HepG2 (cell line): Measurements from ENCODE around the gene RBPJ. TPM values are rescaled to one million over a fixed set of nuclear protein-coding genes. Genes with fewer than 3 reads are reported as not detected.

Experiments used
- CREM ChIP-seq, 2 experiments: sonication (generic) in 1 of 2; formaldehyde crosslinking in 1 of 2; IDR thresholded peaks; 2 replicates each; pipeline versions ENCODE4 v1.4.0 to v1.6.1; 2016 to 2020; ENCODE audit warnings: antibody characterized with exemption in 1 of 2, mild to moderate bottlenecking in 1 of 2, missing genetic modification reagents in 1 of 2
- DNMT3B ChIP-seq: conservative IDR thresholded peaks from 2 replicates; pipeline ENCODE4 v1.6.1; 2016; ENCODE audit warnings: missing biosample characterization, control low read depth
- DRAP1 ChIP-seq: IDR thresholded peaks from 2 replicates; pipeline ENCODE4 v1.6.1; 2016; ENCODE audit warnings: missing genetic modification reagents, missing compliant biosample characterization
- GZF1 ChIP-seq: sonication (generic); formaldehyde crosslinking; IDR thresholded peaks from 2 replicates; pipeline ENCODE4 v1.5.1; 2020; ENCODE audit warnings: mild to moderate bottlenecking, missing genetic modification reagents
- HCFC1 ChIP-seq: fragments of 150-350 bp; IDR thresholded peaks from 2 replicates; pipeline ENCODE4 v1.6.1; 2014; ENCODE audit warnings: low read depth, low read length
- HOMEZ ChIP-seq: IDR thresholded peaks from 2 replicates; pipeline ENCODE4 v1.6.1; 2016; ENCODE audit warnings: low read depth
- NONO ChIP-seq, 2 experiments: fragments of 450-650 bp in 1 of 2; sonication (generic) in 1 of 2; formaldehyde crosslinking in 1 of 2; IDR thresholded peaks in 1 of 2; conservative IDR thresholded peaks in 1 of 2; 2 replicates each; pipeline versions ENCODE4 v1.6.1 to v1.8.0; 2017 to 2022; ENCODE audit warnings: mild to moderate bottlenecking in 1 of 2, missing genetic modification reagents in 1 of 2, moderate library complexity in 1 of 2
- RBFOX2 ChIP-seq: fragments of 200-400 bp; formaldehyde crosslinking; IDR thresholded peaks from 2 replicates; pipeline ENCODE4 v1.6.1; 2017; ENCODE audit warnings: low read depth, mild to moderate bottlenecking, low read length
- RBM22 ChIP-seq: fragments of 200-400 bp; formaldehyde crosslinking; optimal IDR thresholded peaks from 2 replicates; pipeline ENCODE3; 2017; ENCODE audit warnings: mild to moderate bottlenecking, low read length, moderate library complexity
- RFXAP ChIP-seq: sonication (generic); formaldehyde crosslinking; IDR thresholded peaks from 2 replicates; pipeline ENCODE4 v1.4.0; 2020; ENCODE audit warnings: missing genetic modification reagents, borderline replicate concordance
- RNF2 ChIP-seq: fragments of 450-650 bp; conservative IDR thresholded peaks from 2 replicates; pipeline ENCODE4 v1.6.1; 2016; ENCODE audit warnings: low read depth
- RXRA ChIP-seq: sonication (generic); formaldehyde crosslinking; IDR thresholded peaks from 2 replicates; pipeline ENCODE4 v1.5.1; 2020; ENCODE audit warnings: missing genetic modification reagents
- THAP9 ChIP-seq: sonication (generic); formaldehyde crosslinking; IDR thresholded peaks from 2 replicates; pipeline ENCODE4; 2020; ENCODE audit warnings: missing genetic modification reagents, mild to moderate bottlenecking, borderline replicate concordance
- ZFP91 ChIP-seq: sonication (generic); formaldehyde crosslinking; IDR thresholded peaks from 2 replicates; pipeline ENCODE4 v1.9.0; 2022; ENCODE audit warnings: missing genetic modification reagents, mild to moderate bottlenecking, borderline replicate concordance
- ZKSCAN5 ChIP-seq: sonication (generic); formaldehyde crosslinking; IDR thresholded peaks from 2 replicates; pipeline ENCODE4 v1.5.1; 2020; ENCODE audit warnings: mild to moderate bottlenecking, missing genetic modification reagents
- ZNF18 ChIP-seq: sonication (generic); formaldehyde crosslinking; IDR thresholded peaks from 2 replicates; pipeline ENCODE4 v1.8.0; 2022; ENCODE audit warnings: mild to moderate bottlenecking, missing genetic modification reagents; ENCODE audit not compliant: insufficient replicate concordance
- ZNF337 ChIP-seq: sonication (generic); formaldehyde crosslinking; IDR thresholded peaks from 2 replicates; pipeline ENCODE4 v1.5.1; 2020; ENCODE audit warnings: missing genetic modification reagents, low read depth, mild to moderate bottlenecking, borderline replicate concordance
- ZNF547 ChIP-seq: sonication (generic); formaldehyde crosslinking; IDR thresholded peaks from 2 replicates; pipeline ENCODE4 v1.5.1; 2020; ENCODE audit warnings: mild to moderate bottlenecking, missing genetic modification reagents
- ZNF577 ChIP-seq: sonication (generic); formaldehyde crosslinking; IDR thresholded peaks from 2 replicates; pipeline ENCODE4 v1.4.0; 2020; ENCODE audit warnings: mild to moderate bottlenecking, low read depth, missing genetic modification reagents, borderline replicate concordance
- ZNF652 ChIP-seq: IDR thresholded peaks from 2 replicates; pipeline ENCODE4 v1.6.1; 2016; ENCODE audit warnings: low read depth, borderline replicate concordance
- ZNF709 ChIP-seq: sonication (generic); formaldehyde crosslinking; IDR thresholded peaks from 2 replicates; pipeline ENCODE4 v1.5.0; 2020; ENCODE audit warnings: mild to moderate bottlenecking, missing genetic modification reagents
- polyA plus RNA-seq, 8 experiments: library from polyadenylated mRNA; depleted of rRNA in 3 of 8; stranded (reverse) in 7 of 8; unstranded in 1 of 8; fragments of >200 nt; fragmentation: Illumina TruSeq in 4 of 8; extraction: Trizol in 4 of 8; gene quantifications; 2 replicates each; pipeline versions ENCODE4 v1.2.1 to v1.2.3, GENCODE V29; 2011 to 2016; ENCODE audit warnings: low read depth in 4 of 8, missing spikeins in 1 of 8, mixed read lengths in 1 of 8; ENCODE audit not compliant: insufficient read depth in 1 of 8
- total RNA-seq, 5 experiments: library from RNA; depleted of rRNA; stranded (reverse); fragments of >200 nt; fragmentation: Illumina TruSeq; extraction: Trizol; gene quantifications; 2 replicates each; pipeline ENCODE4 v1.2.3, GENCODE V29; 2016; ENCODE audit warnings: low read depth in 1 of 5

The RBPJ gene
- total and polyA plus RNA-seq, 2 of the 13 experiments (the other 11 are each of a cell fraction or from before 2014, with no cell fraction given): 25.9 to 33.2 TPM

GRCh38 chr4:26321373-26322221 is 783 bp downstream of the RBPJ start (continued):
- no peak for TF ChIP-seq ZNF18 (CRISPR knock-in tag)
- TF ChIP-seq RBM22: no peak
- 0 out of 2 replicates have a peak, but pooled peaks have one; percentile 11 for TF ChIP-seq ZFP91
- no peak for TF ChIP-seq DNMT3B (CRISPR knock-in tag)
- TF ChIP-seq ZNF652 (CRISPR knock-in tag): no peak
- no peak for TF ChIP-seq ZNF337 (CRISPR knock-in tag)
- TF ChIP-seq RBFOX2: no peak
- no peak for TF ChIP-seq ZNF577 (CRISPR knock-in tag)
- TF ChIP-seq ZKSCAN5 (CRISPR knock-in tag): no peak
- TF ChIP-seq CREM (IDR thresholded peaks at IDR 0.05): no peak
- TF ChIP-seq CREM (CRISPR knock-in tag; IDR thresholded peaks at IDR 0.05): no peak
- TF ChIP-seq ZNF709 (CRISPR knock-in tag): no peak
- no peak for TF ChIP-seq NONO (IDR thresholded peaks at IDR 0.05)
- TF ChIP-seq NONO (CRISPR knock-in tag; conservative IDR thresholded peaks at IDR 0.05): 0 out of 2 replicates have a peak, but pooled peaks have one; percentile 26
- TF ChIP-seq HOMEZ (CRISPR knock-in tag): no peak
- TF ChIP-seq RNF2: no peak
- TF ChIP-seq ZNF547: no peak
- TF ChIP-seq DRAP1 (CRISPR knock-in tag): no peak
- no peak for TF ChIP-seq THAP9
- no peak for TF ChIP-seq GZF1 (CRISPR knock-in tag)
- no peak for TF ChIP-seq RFXAP
- TF ChIP-seq RXRA (CRISPR knock-in tag): no peak
- no peak for TF ChIP-seq HCFC1
